ENCODE data around the gene CIAPIN1.
"Not testable (repeated sequence)": the region's sequence is repeated elsewhere in the genome, so short reads cannot be mapped to it uniquely, and the experiment has no call there.

Gene CIAPIN1

GRCh38 chr16:57406881-57407280 is 40.3 kb downstream of the CIAPIN1 start:
- DNase-seq (ENCODE audit: low spot score), result no peak

GRCh38 chr16:57405097-57405496 is 42.1 kb downstream of the CIAPIN1 start:
- DNase-seq (ENCODE audit: low spot score), result no peak

- no peak for DNase-seq (ENCODE audit: low spot score)
Observed at GRCh38 chr16:57403965-57404817, 43.0 kb downstream of the CIAPIN1 start, which contains the start of gene CCL17. Gene CCL17, plus strand, starts transcription at chr16:57404767. Its CDS starts 9,166 bp downstream, at chr16:57413933.

GRCh38 chr16:57401943-57402640 is 45.1 kb downstream of the CIAPIN1 start:
- DNase-seq (ENCODE audit: low spot score), result no peak

- not testable (repeated sequence) for DNase-seq (ENCODE audit: low spot score)
Observed at GRCh38 chr16:57397493-57397892, 49.7 kb downstream of the CIAPIN1 start.

- no peak for DNase-seq (ENCODE audit: low spot score)
Observed at GRCh38 chr16:57396786-57397185, 50.4 kb downstream of the CIAPIN1 start.

- no peak for DNase-seq (ENCODE audit: low spot score)
Observed at GRCh38 chr16:57395026-57395425, 52.2 kb downstream of the CIAPIN1 start.

GRCh38 chr16:57394444-57394843 is 52.7 kb downstream of the CIAPIN1 start:
- no peak for DNase-seq (ENCODE audit: low spot score)

- DNase-seq (ENCODE audit: low spot score), result no peak
Observed at GRCh38 chr16:57392694-57393093, 54.5 kb downstream of the CIAPIN1 start.

- no peak for DNase-seq (ENCODE audit: low spot score)
Observed at GRCh38 chr16:57391708-57392107, 55.5 kb downstream of the CIAPIN1 start.

- DNase-seq (ENCODE audit: low spot score), result no peak
Observed at GRCh38 chr16:57391300-57391699, 55.9 kb downstream of the CIAPIN1 start.

- DNase-seq (ENCODE audit: low spot score), result no peak
Observed at GRCh38 chr16:57390636-57391295, 56.4 kb downstream of the CIAPIN1 start.

GRCh38 chr16:57389087-57389468 is 58.1 kb downstream of the CIAPIN1 start:
- DNase-seq (ENCODE audit: low spot score), result no peak

GRCh38 chr16:57388359-57389086 is 58.7 kb downstream of the CIAPIN1 start:
- DNase-seq (ENCODE audit: low spot score), result no peak

- DNase-seq (ENCODE audit: low spot score), result no peak
Observed at GRCh38 chr16:57387598-57388354, 59.4 kb downstream of the CIAPIN1 start.

GRCh38 chr16:57386381-57386951 is 60.7 kb downstream of the CIAPIN1 start:
- DNase-seq (ENCODE audit: low spot score), result no peak

GRCh38 chr16:57385083-57385482 is 62.1 kb downstream of the CIAPIN1 start:
- no peak for DNase-seq (ENCODE audit: low spot score)

- no peak for DNase-seq (ENCODE audit: low spot score)
Observed at GRCh38 chr16:57384248-57385070, 62.7 kb downstream of the CIAPIN1 start.

- DNase-seq (ENCODE audit: low spot score), result peak; percentile 64
Observed at GRCh38 chr16:57383276-57384247, 63.6 kb downstream of the CIAPIN1 start.
